Pancreas (tissue), 10 donors: ENCODE results near the gene RAB37. TPM values are rescaled to one million over a fixed set of nuclear protein-coding genes. Genes with fewer than 3 reads are reported as not detected.

Source experiments
- ATAC-seq, 4 donors: fragments of 200-7000 bp; cut with Tn5 transposase; one replicate each; pipeline versions ENCODE4 v1.8.0 to v1.9.1; 2020; ENCODE audit warnings: mild to moderate bottlenecking in 4 of 4, moderate library complexity in 4 of 4
- DNase-seq, 6 donors: peaks; one replicate each; pipeline ENCODE4 v3.0.0-alpha.2; 2020
- FAIRE-seq: peaks from 2 replicates; lab custom pipeline; 2012; peaks lifted over from hg19 to GRCh38; lab: Jason Lieb, UNC
- H3K27ac ChIP-seq, 4 donors: fragments of 200-600 bp; sonication (generic); 1 replicate in 3 of 4; 2 replicates in 1 of 4; pipeline versions ENCODE4 v1.5.0 to v1.8.0; 2020
- H3K27me3 ChIP-seq, 4 donors: fragments of 200-600 bp; one replicate each; pipeline ENCODE4 v1.8.0; 2021
- H3K36me3 ChIP-seq, 3 donors: fragments of 200-600 bp; sonication (generic) in 1 of 3; one replicate each; pipeline versions ENCODE4 v1.5.0 to v1.8.0; 2020 to 2021
- H3K4me1 ChIP-seq, 3 donors: fragments of 200-600 bp; one replicate each; pipeline ENCODE4 v1.8.0; 2021
- H3K4me3 ChIP-seq, 4 donors: fragments of 200-600 bp; sonication (generic) in 2 of 4; one replicate each; pipeline versions ENCODE4 v1.5.0 to v1.8.0; 2020 to 2021
- H3K9me3 ChIP-seq, 4 donors: fragments of 200-600 bp; one replicate each; pipeline ENCODE4 v1.8.0; 2021
- CTCF ChIP-seq, 4 donors: fragments of 200-600 bp; sonication (generic) in 3 of 4; IDR thresholded peaks; one replicate each; pipeline versions ENCODE4 v1.5.0 to v1.8.0; 2021; ENCODE audit warnings: antibody characterized with exemption in 4 of 4
- WGBS, 2 donors: extraction: QIAGEN DNeasy Blood & Tissue Kit; methylation state at CpG; one replicate each; pipeline ENCODE4 v1.1.7; 2013; 5-methylcytosine and 5-hydroxymethylcytosine counted together
- intact Hi-C, 3 donors: fragments of 100-400 bp; cut with DNase I; formaldehyde crosslinking; loops; one replicate each; pipeline versions ENCODE4 v1.11.1 to v1.14.2; 2022
- polyA plus RNA-seq, 2 donors: library from polyadenylated mRNA; stranded (reverse); fragments of 200-250 nt; gene quantifications; one replicate each; pipeline ENCODE4 v1.2.3, GENCODE V29; 2013
- total RNA-seq, 6 donors: library from RNA; stranded (reverse); fragmentation: NEBNext Ultra II Directional in 4 of 6; extraction: Animal tissue kit (Norgen Biotek cat#: 25700) in 4 of 6; gene quantifications; one replicate each; pipeline versions ENCODE4 v1.2.1 to v1.2.4, GENCODE V29; 2021 to 2023
- donor health status: healthy with polysubstance abuse.
- donor health status: DM: no; HTN: no; CAD: no; lungs with moderate emphysema.
- donor health status: DM: no; HTN: no; CAD: no.
- donor health status: control.
- donor health status: control.
- donor health status: Bipolar disorder and iron deficiency.
- donor health status: DM: yes; HTN: yes; CAD: no.
- donor health status: DM: no; HTN: no; CAD: no.
- donor health status: DM: no; HTN: no; CAD: no.
- donor health status: DM: yes; HTN: yes; CAD: no.

Gene RAB37
- total and polyA plus RNA-seq, 8 donors, result 0.79 to 3.1 (median 1.3) TPM

DNA sequence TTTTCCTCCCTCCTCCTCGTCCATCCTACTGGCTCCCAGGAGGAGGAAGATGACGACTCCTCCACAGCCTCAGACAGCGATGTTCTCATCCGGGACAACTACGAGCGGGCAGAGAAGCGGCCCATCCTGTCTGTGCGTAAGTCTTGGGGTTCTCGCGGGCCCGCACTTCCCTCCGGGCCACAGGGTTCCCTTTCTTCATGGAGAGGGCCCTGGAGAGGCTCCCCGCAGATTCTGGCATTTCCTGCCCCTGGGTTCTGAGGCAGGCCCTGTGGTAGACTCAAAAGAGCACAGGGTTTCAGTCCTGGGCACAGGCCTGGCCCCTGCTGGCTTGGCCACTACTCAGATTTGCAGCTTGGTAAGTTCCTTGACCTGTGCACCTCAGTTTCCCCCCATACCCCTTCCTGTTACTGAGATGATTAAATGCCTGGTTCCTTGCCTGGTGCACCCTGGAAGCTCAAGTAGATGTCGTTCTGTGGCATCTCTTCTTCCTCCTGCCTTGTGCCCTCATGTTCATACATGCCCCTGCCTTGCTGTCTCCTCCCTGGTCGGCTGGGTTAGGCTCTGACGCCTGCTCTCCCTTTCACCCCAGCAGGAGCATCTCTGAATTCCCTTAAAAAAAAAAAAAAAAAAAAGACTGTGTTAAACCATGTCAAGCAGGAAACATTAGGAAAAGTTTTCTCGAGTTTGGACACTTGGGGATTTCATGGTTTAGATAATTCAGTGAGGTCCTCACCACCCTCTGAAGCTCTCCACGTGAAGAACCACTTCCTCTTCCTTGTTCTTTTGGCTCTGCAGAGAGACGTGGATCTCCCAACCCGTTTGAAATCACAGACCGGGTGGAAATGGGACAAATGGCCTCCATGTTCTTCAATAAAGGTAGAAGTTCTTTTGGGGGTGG, 53.4 kb downstream of the RAB37 start:
- intact Hi-C loops, result loop anchor here in 1 of 3 donors (5.0 kb wide), 1 partner anchor 72 kb away; no protein-coding TSS in a partner anchor
- FAIRE-seq (no peak), DNase-seq (no peak), ATAC-seq (peak in 2 of 4 donors; percentile 29 to 47)
- Histone ChIP-seq H3K36me3 (peaks cover 0 to 12% (median 0%) of the 10 kb centered on the region in 3 donors), H3K9me3 (no peaks in the 10 kb centered on the region), H3K4me3 (no peak overlapping the region), H3K4me1 (no peaks in the 10 kb centered on the region), H3K27ac (no peak overlapping the region), H3K27me3 (no peaks in the 10 kb centered on the region)
- 85 to 89% methylated on average over 21 of the region's 21 CpGs for WGBS, 2 donors
- TF ChIP-seq CTCF (IDR thresholded peaks at IDR 0.05), result no peak

DNA sequence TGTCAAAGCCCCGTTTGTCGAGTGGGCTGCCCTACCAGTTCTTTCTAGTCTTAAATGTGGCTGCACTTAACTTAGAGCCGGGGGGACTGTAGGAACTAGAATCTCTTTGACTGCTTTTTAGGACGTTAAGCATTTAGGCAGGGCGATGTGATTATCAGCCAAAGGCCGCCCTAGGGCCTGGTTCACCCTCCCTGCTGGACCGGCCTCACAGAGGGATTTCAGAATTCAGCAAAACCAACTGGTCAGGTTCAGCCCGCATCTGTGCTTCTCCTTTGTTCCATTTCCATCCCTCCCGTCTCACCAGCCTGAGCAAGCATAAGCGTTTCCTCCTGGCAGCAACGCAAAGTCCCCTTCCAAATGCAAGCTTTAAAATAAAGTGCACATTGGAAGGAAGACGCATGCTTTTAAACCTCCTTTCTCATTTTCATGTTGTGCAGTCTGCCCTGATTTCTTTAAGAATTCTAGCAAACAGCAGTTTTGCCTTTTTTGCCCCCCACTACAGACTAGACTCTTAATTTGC, 55.6 kb downstream of the RAB37 start:
- TF ChIP-seq CTCF (IDR thresholded peaks at IDR 0.05), result no peak

DNA sequence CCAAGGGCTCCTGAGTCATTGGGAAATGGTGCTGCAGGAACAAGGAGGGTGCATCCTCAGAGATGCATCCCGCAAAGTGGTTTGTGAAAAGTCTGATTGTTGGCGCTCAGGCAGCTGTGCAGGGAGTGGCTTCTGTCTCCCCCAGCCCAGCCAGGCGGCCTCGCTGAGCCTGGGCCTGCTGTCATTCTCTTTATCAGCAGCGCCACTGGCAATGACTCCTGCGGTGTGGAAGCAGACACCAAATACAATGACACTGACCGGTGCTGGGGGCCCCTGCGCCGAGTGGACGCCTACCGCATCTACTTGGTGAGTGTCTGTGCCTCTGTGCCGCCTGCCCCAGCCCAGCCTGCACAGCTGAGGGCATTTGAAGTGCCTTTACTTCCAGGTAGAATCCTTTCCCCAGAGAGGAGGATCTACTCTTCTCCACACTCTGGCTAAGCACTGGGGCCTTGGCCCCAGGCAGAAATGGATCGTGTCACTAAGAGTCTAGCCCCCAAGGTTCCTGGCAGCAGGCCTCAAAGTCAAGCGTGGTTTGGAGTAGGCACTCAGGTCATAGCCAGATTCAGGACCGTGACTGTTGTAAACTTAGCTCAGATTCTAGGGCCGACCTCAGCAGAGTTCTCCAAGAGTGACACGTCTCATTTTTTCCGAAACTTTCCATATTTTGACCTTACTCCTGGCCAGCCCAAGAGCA, 58.4 kb downstream of the RAB37 start:
- 91 to 94% methylated on average over 18 of the region's 18 CpGs for WGBS, 2 donors
- ATAC-seq (no peak), DNase-seq (no peak), FAIRE-seq (no peak)
- no peak for TF ChIP-seq CTCF (IDR thresholded peaks at IDR 0.05)
- intact Hi-C loops, result loop anchor here in 1 of 3 donors (5.0 kb wide), 1 partner anchor 67 kb away; no protein-coding TSS in a partner anchor
- no peaks in the 10 kb centered on the region for H3K9me3 ChIP-seq
- H3K27me3 ChIP-seq, result no peaks in the 10 kb centered on the region
- H3K36me3 ChIP-seq, result peaks cover 0 to 20% (median 0%) of the 10 kb centered on the region in 3 donors
- no peaks in the 10 kb centered on the region for H3K4me1 ChIP-seq
- no peak overlapping the region for H3K4me3 ChIP-seq
- no peak overlapping the region for H3K27ac ChIP-seq

More for the DNA sequence above, 55.6 kb downstream of the RAB37 start:
- intact Hi-C loops, result loop anchor here in 1 of 3 donors (5.0 kb wide), 1 partner anchor 70 kb away; no protein-coding TSS in a partner anchor
- 89 to 93% methylated on average over 12 of the region's 12 CpGs for WGBS, 2 donors
- H3K27me3 ChIP-seq, result no peaks in the 10 kb centered on the region
- DNase-seq (no peak), FAIRE-seq (no peak), ATAC-seq (no peak)
- no peaks in the 10 kb centered on the region for H3K9me3 ChIP-seq
- H3K36me3 ChIP-seq, result peaks cover 0 to 20% (median 0%) of the 10 kb centered on the region in 3 donors
- H3K4me3 ChIP-seq, result no peak overlapping the region
- H3K4me1 ChIP-seq, result no peaks in the 10 kb centered on the region
- no peak overlapping the region for H3K27ac ChIP-seq

DNA sequence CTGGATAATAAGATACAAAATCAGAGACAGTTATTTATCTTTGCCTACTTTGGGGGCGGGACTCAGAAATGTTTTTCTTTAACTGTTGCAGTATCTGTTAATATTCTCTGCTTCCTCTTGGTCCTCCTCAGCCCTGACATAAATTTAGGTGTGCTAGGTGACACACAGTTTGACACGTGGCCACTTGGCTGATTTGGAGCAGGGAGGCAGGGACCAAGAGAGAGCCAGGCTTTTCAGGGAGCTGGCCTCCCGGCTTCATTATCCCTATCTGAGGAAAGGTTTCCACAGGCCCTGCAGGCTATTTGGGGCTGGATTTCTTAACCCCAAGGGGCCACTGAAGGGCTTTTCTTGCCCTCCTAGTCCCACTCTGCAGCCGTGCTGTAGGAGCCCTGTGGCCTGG, 59.2 kb downstream of the RAB37 start:
- no peaks in the 10 kb centered on the region for H3K9me3 ChIP-seq
- intact Hi-C loops, result loop anchor here in 1 of 3 donors (5.0 kb wide), 1 partner anchor 66 kb away; no protein-coding TSS in a partner anchor
- no peak overlapping the region for H3K4me3 ChIP-seq
- DNase-seq (no peak), FAIRE-seq (no peak), ATAC-seq (no peak)
- peaks cover 0 to 20% (median 0%) of the 10 kb centered on the region in 3 donors for H3K36me3 ChIP-seq
- H3K27ac ChIP-seq, result no peak overlapping the region
- no peaks in the 10 kb centered on the region for H3K4me1 ChIP-seq
- 87 to 90% methylated on average over 4 of the region's 4 CpGs for WGBS, 2 donors
- H3K27me3 ChIP-seq, result no peaks in the 10 kb centered on the region
- no peak for TF ChIP-seq CTCF (IDR thresholded peaks at IDR 0.05)
